GM18868 (cell line): ENCODE measurements around the gene DHFR2.

Source experiments
- ATAC-seq: cut with Tn5 transposase; IDR thresholded peaks from one replicate; pipeline ENCODE4 v1.9.1; 2021; ENCODE audit warnings: mild to moderate bottlenecking, moderate library complexity; ENCODE audit not compliant: unreplicated experiment

The DHFR2 gene

GRCh38 chr3:94008253-94008652, 54.5 kb downstream of the DHFR2 start:
- no peak for ATAC-seq
